ENCODE results near the gene ABCC8. TPM values are rescaled to one million over a fixed set of nuclear protein-coding genes. Genes with fewer than 3 reads are reported as not detected.

The ABCC8 gene
- total RNA-seq, 1 experiment from 2014 or later: not detected

DNA sequence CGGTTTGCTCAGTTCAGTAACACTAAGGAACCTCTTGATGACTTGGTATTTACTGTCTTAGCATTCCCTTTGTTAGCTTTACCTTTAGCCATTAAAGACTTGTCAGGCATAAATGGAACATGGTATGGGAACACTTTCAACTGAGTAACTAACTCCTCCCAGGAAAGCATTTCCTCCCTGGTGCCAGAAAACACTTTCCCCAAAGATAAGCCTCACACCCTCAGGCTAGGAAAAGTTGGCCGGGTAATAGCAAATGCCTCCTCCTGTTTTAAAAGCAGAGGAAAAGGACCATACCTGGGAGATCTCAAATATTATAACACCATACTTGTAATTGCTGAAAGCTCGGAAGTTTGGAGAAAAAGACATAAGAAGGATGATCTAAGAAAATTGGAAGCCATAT lies 100.2 kb downstream of the ABCC8 start:
- Histone ChIP-seq H3K27ac (ENCODE audit: low read depth, low read length, poor library complexity, severe bottlenecking) (no peak overlapping the region), H3K9me3 (ENCODE audit: low read depth, low read length, poor library complexity, severe bottlenecking) (peaks cover 10% of the 10 kb centered on the region), H3K4me3 (ENCODE audit: low read depth, low read length, poor library complexity, severe bottlenecking) (no peak overlapping the region), H3K27me3 (replicated peaks; ENCODE audit: insufficient read depth, low read depth, low read length, poor library complexity) (no peaks in the 10 kb centered on the region), H3K36me3 (ENCODE audit: insufficient read depth, low read length, poor library complexity, severe bottlenecking) (peaks cover 6% of the 10 kb centered on the region), H3K4me1 (ENCODE audit: insufficient read depth, low read length, poor library complexity, severe bottlenecking) (no peaks in the 10 kb centered on the region)
- ChIA-PET POLR2A (ENCODE audit: low non-redundant PET) (no interaction called here), CTCF (no interaction called here)
- intact Hi-C loops (cut with micrococcal nuclease; ENCODE audit: unreplicated experiment): no loop called here
- DNase-seq (ENCODE audit: low spot score): no peak
- no TSS peak for BruUV-seq (replicated peaks)
- TF ChIP-seq EZH2 (IDR thresholded peaks at IDR 0.05; ENCODE audit: borderline replicate concordance, low read depth, low read length, poor library complexity, severe bottlenecking): no peak
- TF ChIP-seq, protein P1, sequence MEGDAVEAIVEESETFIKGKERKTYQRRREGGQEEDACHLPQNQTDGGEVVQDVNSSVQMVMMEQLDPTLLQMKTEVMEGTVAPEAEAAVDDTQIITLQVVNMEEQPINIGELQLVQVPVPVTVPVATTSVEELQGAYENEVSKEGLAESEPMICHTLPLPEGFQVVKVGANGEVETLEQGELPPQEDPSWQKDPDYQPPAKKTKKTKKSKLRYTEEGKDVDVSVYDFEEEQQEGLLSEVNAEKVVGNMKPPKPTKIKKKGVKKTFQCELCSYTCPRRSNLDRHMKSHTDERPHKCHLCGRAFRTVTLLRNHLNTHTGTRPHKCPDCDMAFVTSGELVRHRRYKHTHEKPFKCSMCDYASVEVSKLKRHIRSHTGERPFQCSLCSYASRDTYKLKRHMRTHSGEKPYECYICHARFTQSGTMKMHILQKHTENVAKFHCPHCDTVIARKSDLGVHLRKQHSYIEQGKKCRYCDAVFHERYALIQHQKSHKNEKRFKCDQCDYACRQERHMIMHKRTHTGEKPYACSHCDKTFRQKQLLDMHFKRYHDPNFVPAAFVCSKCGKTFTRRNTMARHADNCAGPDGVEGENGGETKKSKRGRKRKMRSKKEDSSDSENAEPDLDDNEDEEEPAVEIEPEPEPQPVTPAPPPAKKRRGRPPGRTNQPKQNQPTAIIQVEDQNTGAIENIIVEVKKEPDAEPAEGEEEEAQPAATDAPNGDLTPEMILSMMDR (conservative IDR thresholded peaks at IDR 0.05; ENCODE audit: low read depth, low read length): no peak

- intact Hi-C loops (cut with micrococcal nuclease; ENCODE audit: unreplicated experiment): no loop called here
- POLR2A ChIA-PET (ENCODE audit: low non-redundant PET): no interaction called here
- TF ChIP-seq EZH2 (IDR thresholded peaks at IDR 0.05; ENCODE audit: borderline replicate concordance, low read depth, low read length, poor library complexity, severe bottlenecking): no peak
- TF ChIP-seq, protein P1 (conservative IDR thresholded peaks at IDR 0.05; ENCODE audit: low read depth, low read length): no peak
Measured at GRCh38 chr11:17375547-17375946, 101.1 kb downstream of the ABCC8 start.

DNA sequence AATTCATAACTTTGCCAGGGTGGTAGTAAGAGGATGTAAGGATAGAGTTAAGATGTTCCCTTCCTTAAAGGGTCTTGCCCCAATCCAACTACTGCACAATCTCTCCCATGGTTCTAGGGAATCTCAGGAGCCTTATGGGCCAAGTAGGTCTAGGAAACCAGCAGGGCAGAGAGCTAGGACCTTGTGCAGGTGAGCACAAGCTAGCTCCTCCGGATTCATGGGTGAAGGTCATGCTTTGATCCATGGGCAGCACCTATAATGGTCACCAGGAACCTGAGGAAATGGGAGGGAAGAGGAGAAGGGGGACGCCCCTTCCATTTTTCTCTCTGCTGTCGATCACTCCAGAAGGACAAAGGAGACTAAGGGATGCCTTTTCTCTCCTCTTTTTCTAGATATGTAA lies 105.0 kb downstream of the ABCC8 start:
- H3K4me3 ChIP-seq (ENCODE audit: low read depth, low read length, poor library complexity, severe bottlenecking): no peak overlapping the region
- TF ChIP-seq EZH2 (IDR thresholded peaks at IDR 0.05; ENCODE audit: borderline replicate concordance, low read depth, low read length, poor library complexity, severe bottlenecking): no peak
- TF ChIP-seq, protein P1 (conservative IDR thresholded peaks at IDR 0.05; ENCODE audit: low read depth, low read length): no peak
- H3K27me3 ChIP-seq (replicated peaks; ENCODE audit: insufficient read depth, low read depth, low read length, poor library complexity): no peaks in the 10 kb centered on the region
- ChIA-PET POLR2A (ENCODE audit: low non-redundant PET) (no interaction called here), CTCF (no interaction called here)
- peaks cover 18% of the 10 kb centered on the region for H3K36me3 ChIP-seq (ENCODE audit: insufficient read depth, low read length, poor library complexity, severe bottlenecking)
- peaks cover 26% of the 10 kb centered on the region for H3K9me3 ChIP-seq (ENCODE audit: low read depth, low read length, poor library complexity, severe bottlenecking)
- no TSS peak for BruUV-seq (replicated peaks)
- no peak overlapping the region for H3K27ac ChIP-seq (ENCODE audit: low read depth, low read length, poor library complexity, severe bottlenecking)
- intact Hi-C loops (cut with micrococcal nuclease; ENCODE audit: unreplicated experiment): no loop called here
- no peaks in the 10 kb centered on the region for H3K4me1 ChIP-seq (ENCODE audit: insufficient read depth, low read length, poor library complexity, severe bottlenecking)
- DNase-seq (ENCODE audit: low spot score): peak; percentile 12

More at GRCh38 chr11:17375547-17375946, 101.1 kb downstream of the ABCC8 start:
- Histone ChIP-seq H3K9me3 (ENCODE audit: low read depth, low read length, poor library complexity, severe bottlenecking) (peaks cover 18% of the 10 kb centered on the region), H3K27me3 (replicated peaks; ENCODE audit: insufficient read depth, low read depth, low read length, poor library complexity) (no peaks in the 10 kb centered on the region), H3K4me3 (ENCODE audit: low read depth, low read length, poor library complexity, severe bottlenecking) (no peak overlapping the region), H3K36me3 (ENCODE audit: insufficient read depth, low read length, poor library complexity, severe bottlenecking) (peaks cover 6% of the 10 kb centered on the region), H3K4me1 (ENCODE audit: insufficient read depth, low read length, poor library complexity, severe bottlenecking) (no peaks in the 10 kb centered on the region), H3K27ac (ENCODE audit: low read depth, low read length, poor library complexity, severe bottlenecking) (no peak overlapping the region)
- DNase-seq (ENCODE audit: low spot score): no peak
- CTCF ChIA-PET: interaction anchor here (0.5 kb wide), 1 partner anchor 13 kb away, joined by 6 read pairs; no protein-coding TSS in a partner anchor
- BruUV-seq (replicated peaks): no TSS peak
